H1 (cell line): ENCODE results near the gene PTPN12. TPM values are rescaled to one million over a fixed set of nuclear protein-coding genes. Genes with fewer than 3 reads are reported as not detected.
A peak's percentile ranks its signal among the peaks of the same experiment; 100 is the strongest.
"Not testable (repeated sequence)": the region's sequence is repeated elsewhere in the genome, so short reads cannot be mapped to it uniquely, and the experiment has no call there.

Source experiments
- CTCF ChIA-PET: fragments of 300-600 bp; sonication (Branson Sonifier 250); formaldehyde crosslinking; loops from one replicate; lab custom pipeline; 2021; ENCODE audit not compliant: partially characterized antibody; lab: Charles Lee
- POLR2A ChIA-PET: fragments of 300-600 bp; sonication (Branson Sonifier 250); formaldehyde crosslinking; loops from one replicate; lab custom pipeline; 2021; ENCODE audit warnings: inconsistent platforms; ENCODE audit not compliant: partially characterized antibody; lab: Charles Lee
- DNase-seq, 2 experiments: peaks; one replicate each; pipeline versions ENCODE4 v3.0.0 to v3.0.0-alpha.2; 2010 to 2022; ENCODE audit warnings: low spot score in 2 of 2, low read depth in 1 of 2, mixed read lengths in 1 of 2
- FAIRE-seq: peaks from 2 replicates; lab custom pipeline; 2011; peaks lifted over from hg19 to GRCh38; lab: Jason Lieb, UNC
- H2AFZ ChIP-seq: 2 replicates; pipeline ENCODE4 v1.8.1; 2012; ENCODE audit warnings: low read length, inconsistent platforms
- H2AK5ac ChIP-seq: 2 replicates; pipeline ENCODE4 v1.6.1; 2013; ENCODE audit warnings: low read depth, low read length
- H2BK120ac ChIP-seq: replicated peaks from 2 replicates; pipeline ENCODE3; 2013; ENCODE audit warnings: low read depth, low read length, inconsistent platforms
- H2BK12ac ChIP-seq: 2 replicates; pipeline ENCODE4 v1.6.1; 2013; ENCODE audit warnings: low read depth, low read length
- H2BK15ac ChIP-seq: 2 replicates; pipeline ENCODE4 v1.6.1; 2013; ENCODE audit warnings: low read length
- H2BK20ac ChIP-seq: 2 replicates; pipeline ENCODE4 v1.6.1; 2013; ENCODE audit warnings: low read length
- H2BK5ac ChIP-seq: 2 replicates; pipeline ENCODE4 v1.6.1; 2013; ENCODE audit warnings: low read depth, low read length
- H3K14ac ChIP-seq: 2 replicates; pipeline ENCODE4 v1.6.1; 2013; ENCODE audit warnings: inconsistent platforms; ENCODE audit not compliant: insufficient read length
- H3K18ac ChIP-seq: 2 replicates; pipeline ENCODE4 v1.6.1; 2013; ENCODE audit warnings: low read length; ENCODE audit errors: extremely low read depth
- H3K23ac ChIP-seq: 2 replicates; pipeline ENCODE4 v1.6.1; 2013; ENCODE audit warnings: inconsistent platforms; ENCODE audit not compliant: insufficient read length
- H3K23me2 ChIP-seq: 2 replicates; pipeline ENCODE4 v1.6.1; 2013; ENCODE audit warnings: low read depth, low read length
- H3K27ac ChIP-seq: 2 replicates; pipeline ENCODE4 v1.6.1; 2011; ENCODE audit warnings: low read depth, low read length, inconsistent platforms
- H3K27me3 ChIP-seq, 4 experiments: replicated peaks in 1 of 4; 1 replicate in 1 of 4; 2 replicates in 3 of 4; pipeline versions ENCODE4 v1.6.1 to v1.8.1; 2011 to 2013; ENCODE audit warnings: low read length in 3 of 4, mild to moderate bottlenecking in 3 of 4, inconsistent platforms in 2 of 4, mixed read lengths in 2 of 4, moderate library complexity in 1 of 4; ENCODE audit not compliant: control insufficient read depth in 3 of 4, insufficient read depth in 3 of 4; ENCODE audit errors: extremely low read depth in 1 of 4
- H3K36me3 ChIP-seq, 4 experiments: 2 replicates each; pipeline versions ENCODE4 v1.6.1 to v1.8.1; 2011 to 2013; ENCODE audit warnings: mild to moderate bottlenecking in 4 of 4, low read length in 3 of 4, moderate library complexity in 2 of 4, control low read depth in 1 of 4, inconsistent platforms in 1 of 4; ENCODE audit not compliant: insufficient read depth in 4 of 4, control insufficient read depth in 2 of 4
- H3K4ac ChIP-seq: replicated peaks from 2 replicates; pipeline ENCODE3; 2013; ENCODE audit warnings: low read length, low read depth, mixed read lengths, inconsistent platforms; ENCODE audit not compliant: insufficient read length
- H3K4me1 ChIP-seq, 4 experiments: replicated peaks in 1 of 4; 1 replicate in 1 of 4; 2 replicates in 3 of 4; pipeline versions ENCODE4 v1.6.1 to v1.8.1; 2011 to 2013; ENCODE audit warnings: low read length in 3 of 4, inconsistent platforms in 2 of 4, mixed read lengths in 1 of 4; ENCODE audit not compliant: insufficient read depth in 4 of 4, control insufficient read depth in 3 of 4
- H3K4me2 ChIP-seq, 2 experiments: 2 replicates each; pipeline versions ENCODE4 v1.6.1 to v1.8.1; 2011 to 2013; ENCODE audit warnings: low read depth in 2 of 2, low read length in 2 of 2, control low read depth in 1 of 2, inconsistent platforms in 1 of 2, mild to moderate bottlenecking in 1 of 2; ENCODE audit not compliant: insufficient read depth in 1 of 2
- H3K4me3 ChIP-seq, 4 experiments: fragments of 200-600, 300-600 bp in 1 of 4; sonication (generic), shearing (Covaris generic), sonication (Bioruptor Twin) in 1 of 4; 2 replicates each; pipeline versions ENCODE4 v1.5.1 to v1.8.1; 2011 to 2016; ENCODE audit warnings: low read length in 4 of 4, low read depth in 3 of 4, control low read depth in 2 of 4, inconsistent platforms in 2 of 4, mild to moderate bottlenecking in 2 of 4, mixed read lengths in 1 of 4, moderate library complexity in 1 of 4; ENCODE audit not compliant: insufficient read depth in 2 of 4; ENCODE audit errors: extremely low read depth in 1 of 4
- H3K56ac ChIP-seq: replicated peaks from 2 replicates; pipeline ENCODE3; 2013; ENCODE audit warnings: low read depth, mild to moderate bottlenecking, mixed read lengths, low read length, inconsistent platforms; ENCODE audit not compliant: insufficient read length
- H3K79me1 ChIP-seq: 2 replicates; pipeline ENCODE4 v1.6.1; 2013; ENCODE audit warnings: low read depth, low read length, control low read depth
- H3K79me2 ChIP-seq, 2 experiments: 2 replicates each; pipeline versions ENCODE4 v1.6.1 to v1.8.1; 2012 to 2013; ENCODE audit warnings: low read length in 2 of 2, mild to moderate bottlenecking in 2 of 2, inconsistent platforms in 1 of 2; ENCODE audit not compliant: insufficient read depth in 2 of 2, control insufficient read depth in 1 of 2
- H3K9ac ChIP-seq, 4 experiments: replicated peaks in 1 of 4; 1 replicate in 1 of 4; 2 replicates in 3 of 4; pipeline versions ENCODE4 v1.6.1 to v1.8.1; 2011 to 2013; ENCODE audit warnings: low read depth in 3 of 4, low read length in 3 of 4, control low read depth in 2 of 4, mild to moderate bottlenecking in 2 of 4, moderate library complexity in 2 of 4, inconsistent platforms in 1 of 4; ENCODE audit errors: extremely low read depth in 1 of 4
- H3K9me3 ChIP-seq, 2 experiments: 2 replicates each; pipeline versions ENCODE4 v1.6.1 to v1.8.1; 2012 to 2013; ENCODE audit warnings: mild to moderate bottlenecking in 2 of 2, moderate library complexity in 2 of 2, control low read depth in 1 of 2, inconsistent platforms in 1 of 2, low read depth in 1 of 2, low read length in 1 of 2, mixed read lengths in 1 of 2; ENCODE audit not compliant: insufficient read depth in 2 of 2
- H4K20me1 ChIP-seq, 2 experiments: replicated peaks in 1 of 2; 2 replicates each; pipeline versions ENCODE3 to v1.8.1; 2011 to 2013; ENCODE audit warnings: inconsistent platforms in 2 of 2, low read length in 2 of 2, mild to moderate bottlenecking in 1 of 2; ENCODE audit not compliant: insufficient read depth in 2 of 2, control insufficient read depth in 1 of 2
- H4K5ac ChIP-seq: 2 replicates; pipeline ENCODE4 v1.6.1; 2013; ENCODE audit warnings: low read length, low read depth, mixed read lengths, inconsistent platforms; ENCODE audit not compliant: insufficient read length
- H4K8ac ChIP-seq: 2 replicates; pipeline ENCODE4 v1.8.0; 2013; ENCODE audit warnings: mild to moderate bottlenecking, moderate library complexity, low read length, inconsistent platforms; ENCODE audit not compliant: insufficient read depth; ENCODE audit errors: extremely low read depth
- H4K91ac ChIP-seq: replicated peaks from 2 replicates; pipeline ENCODE3; 2013; ENCODE audit warnings: low read length, mixed read lengths, inconsistent platforms; ENCODE audit not compliant: insufficient read length
- WGBS, 2 experiments: shearing (Covaris generic) in 1 of 2; methylation state at CpG; one replicate each; pipeline versions ENCODE4 v1.1.6 to v1.1.7; 2013 to 2015; ENCODE audit warnings: low lambda C conversion rate in 2 of 2, mixed read lengths in 2 of 2, inconsistent platforms in 1 of 2, low coverage in 1 of 2, missing lambda C conversion rate in 1 of 2; ENCODE audit not compliant: insufficient replicate concordance in 2 of 2, insufficient coverage in 1 of 2, insufficient read length in 1 of 2; ENCODE audit errors: extremely low coverage in 1 of 2, missing lambda C conversion rate in 1 of 2; 5-methylcytosine and 5-hydroxymethylcytosine counted together
- polyA plus RNA-seq, 7 experiments: library from polyadenylated mRNA; depleted of rRNA in 3 of 7; stranded (reverse) in 5 of 7; unstranded in 2 of 7; fragments of >200 nt in 5 of 7; fragments of 200-250 nt in 2 of 7; gene quantifications; 1 replicate in 5 of 7; 2 replicates in 1 of 7; 4 replicates in 1 of 7; pipeline versions ENCODE4 v1.2.1 to v1.2.3, GENCODE V29; 2011 to 2013; ENCODE audit warnings: missing spikeins in 2 of 7, mixed read lengths in 2 of 7
- total RNA-seq: library from RNA; stranded (reverse); fragmentation: NEBNext Ultra II Directional; extraction: Animal tissue kit (Norgen Biotek cat#: 25700); gene quantifications from 2 replicates; pipeline ENCODE4 v1.2.1, GENCODE V29; 2021

Gene PTPN12
- total and polyA plus RNA-seq, 2 of the 8 experiments (the other 6 are each of a cell fraction or from before 2014, with no cell fraction given): 39.7 to 132 TPM

DNA sequence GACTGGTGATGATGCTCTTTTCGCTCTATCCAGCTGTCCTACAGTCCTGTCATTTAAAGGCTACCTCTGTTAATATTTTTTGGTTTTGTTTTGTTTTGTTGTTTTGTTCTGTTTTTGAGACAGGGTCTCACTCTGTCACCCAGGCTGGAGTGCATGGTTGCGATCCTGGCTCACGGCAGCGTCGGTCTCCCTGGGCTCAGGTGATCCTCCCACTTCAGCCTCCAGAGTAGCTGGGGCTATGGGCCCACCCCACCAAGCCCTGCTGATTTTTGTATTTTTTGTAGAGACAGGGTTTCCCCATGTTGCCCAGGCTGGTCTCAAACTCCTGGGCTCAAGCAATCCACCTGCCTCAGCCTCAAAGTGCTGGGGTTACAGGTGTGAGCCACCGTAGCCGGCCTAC lies 3.9 kb downstream of the PTPN12 start:
- not testable (repeated sequence) for FAIRE-seq, H2BK120ac ChIP-seq, H3K9ac ChIP-seq, H3K9me3 ChIP-seq, H3K27me3 ChIP-seq, H2BK15ac ChIP-seq, H3K4me1 ChIP-seq, H3K18ac ChIP-seq, H3K23ac ChIP-seq, H3K4me3 ChIP-seq, H4K8ac ChIP-seq, H2BK12ac ChIP-seq, H3K79me1 ChIP-seq, H3K4ac ChIP-seq, H2BK20ac ChIP-seq, H4K91ac ChIP-seq, H3K36me3 ChIP-seq, H2AFZ ChIP-seq, H3K23me2 ChIP-seq, H3K56ac ChIP-seq, H4K5ac ChIP-seq, DNase-seq, H2AK5ac ChIP-seq, H3K14ac ChIP-seq, H3K27ac ChIP-seq, H2BK5ac ChIP-seq
- H3K4me2 ChIP-seq: peak overlapping the region in 1 of 2 experiments; percentile 63; a peak in 1 of 4 replicates
- ChIA-PET CTCF (interaction anchor here (0.7 kb wide), 1 partner anchor 124 kb away, joined by 3 read pairs; no protein-coding TSS in a partner anchor), POLR2A (interaction anchor here (0.7 to 1.1 kb wide), 3 partner anchors 8 to 55 kb away, joined by 3 to 5 read pairs (median 4); no protein-coding TSS in a partner anchor)
- H4K20me1 ChIP-seq: peaks cover 22 to 28% of the 10 kb centered on the region in 2 experiments
- H3K79me2 ChIP-seq: peaks cover 37 to 85% of the 10 kb centered on the region in 2 experiments
- 94% methylated on average over 7 of the region's 7 CpGs; no CpG with 5 or more reads in 1 of the 2 experiments for WGBS, 2 experiments
